DOHH2 (cell line): ENCODE results near the gene FFAR4.

Experiments
- CTCF ChIP-seq: fragments of 200-600 bp; sonication (generic); IDR thresholded peaks from one replicate; pipeline ENCODE4 v1.5.1; 2014; ENCODE audit warnings: antibody characterized with exemption, mild to moderate bottlenecking, low read depth, low read length; ENCODE audit not compliant: poor library complexity, severe bottlenecking
- EZH2phosphoT487 ChIP-seq: fragments of 200-600 bp; sonication (generic); IDR thresholded peaks from 2 replicates; pipeline ENCODE4 v1.6.1; 2017; ENCODE audit warnings: borderline replicate concordance, mild to moderate bottlenecking, antibody characterized with exemption, low read length, moderate library complexity, mixed read lengths

GRCh38 chr10:93567277-93568104 is 1.0 kb downstream of the FFAR4 start:
- TF ChIP-seq CTCF, result no peak
- TF ChIP-seq EZH2phosphoT487, result no peak
